GM20431 (cell line): Measurements from ENCODE around the gene RTN4R.
"Not testable (repeated sequence)": the region's sequence is repeated elsewhere in the genome, so short reads cannot be mapped to it uniquely, and the experiment has no call there.

Experiments used
- in situ Hi-C: fragments of 300-500 bp; cut with MseI, MboI; formaldehyde crosslinking; loops from one replicate; pipeline ENCODE4 v1.15.0; 2020; ENCODE audit warnings: low sequenced_read_pairs; ENCODE audit not compliant: unreplicated experiment

RTN4R gene

DNA sequence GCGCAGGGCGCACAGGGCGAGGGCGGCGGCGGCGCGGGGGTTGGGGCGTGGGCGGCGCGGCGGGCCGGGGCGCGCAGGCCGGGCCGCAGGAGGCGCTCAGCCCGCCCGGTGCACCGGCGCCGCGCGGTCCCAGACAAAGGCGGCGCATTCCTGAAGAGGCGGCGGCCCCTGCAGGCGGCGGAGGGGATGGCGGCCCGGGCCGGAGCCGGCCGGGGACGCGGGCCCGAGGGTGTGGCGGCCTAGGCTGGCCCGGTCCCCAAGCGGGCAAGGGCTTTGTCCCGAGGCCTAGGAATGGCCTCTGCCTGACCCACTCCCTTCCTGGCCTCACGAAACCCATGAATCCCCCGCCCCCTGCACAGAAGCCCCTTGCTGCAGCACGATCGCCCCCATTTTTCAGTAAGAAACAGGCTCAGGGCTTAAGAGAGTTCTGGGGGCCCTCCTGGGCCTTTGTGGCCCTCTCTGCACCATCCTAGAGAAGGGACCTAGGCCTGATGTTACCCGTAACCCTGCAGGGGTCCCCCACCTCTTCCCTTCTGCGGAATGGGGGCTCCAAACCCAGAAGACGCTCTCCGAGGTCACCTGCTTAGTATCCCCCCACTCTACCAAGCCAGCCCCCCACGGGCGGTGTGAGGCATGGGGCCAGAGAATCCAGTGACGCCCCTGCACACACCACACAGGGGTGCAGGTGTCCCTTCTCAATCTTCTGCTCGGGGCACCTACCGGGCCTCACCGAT, at the start of gene RTN4R:
TSS of gene RTN4R (minus strand) at position 40 of the 734 bp plus-strand sequence. CDS start 226 bp downstream, outside the sequence.
- in situ Hi-C loops = no loop called here

DNA sequence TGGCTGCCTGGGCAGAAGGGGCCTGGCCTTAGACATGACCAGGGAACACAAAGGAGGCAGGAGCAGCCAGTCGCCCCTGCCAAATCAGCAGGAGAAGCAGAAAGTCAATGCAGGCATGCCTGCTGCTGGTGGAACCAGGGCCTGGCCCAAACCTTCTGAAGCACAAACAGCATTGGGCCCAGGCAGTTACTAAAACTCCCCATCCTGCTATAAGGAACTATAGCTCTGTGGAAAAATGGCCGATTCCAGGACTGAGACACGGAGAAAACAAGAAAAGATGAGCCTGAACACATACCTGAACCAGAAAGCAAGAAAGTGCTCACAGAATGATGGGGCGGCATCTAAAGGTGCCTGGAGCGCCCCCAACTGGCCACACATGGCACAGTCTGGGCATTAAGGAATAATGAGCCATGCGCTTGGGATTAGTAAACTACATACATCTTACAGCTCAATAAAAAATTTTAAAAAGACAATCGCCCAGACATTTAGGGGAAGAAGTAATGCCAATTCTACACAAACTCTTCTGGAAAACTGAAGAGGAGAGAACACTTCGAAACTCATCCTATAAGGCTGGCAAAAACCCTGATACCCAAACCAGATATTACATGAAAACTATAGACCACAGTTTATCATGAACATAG, 49.4 kb upstream of the RTN4R start:
- in situ Hi-C loops = not testable (repeated sequence)

DNA sequence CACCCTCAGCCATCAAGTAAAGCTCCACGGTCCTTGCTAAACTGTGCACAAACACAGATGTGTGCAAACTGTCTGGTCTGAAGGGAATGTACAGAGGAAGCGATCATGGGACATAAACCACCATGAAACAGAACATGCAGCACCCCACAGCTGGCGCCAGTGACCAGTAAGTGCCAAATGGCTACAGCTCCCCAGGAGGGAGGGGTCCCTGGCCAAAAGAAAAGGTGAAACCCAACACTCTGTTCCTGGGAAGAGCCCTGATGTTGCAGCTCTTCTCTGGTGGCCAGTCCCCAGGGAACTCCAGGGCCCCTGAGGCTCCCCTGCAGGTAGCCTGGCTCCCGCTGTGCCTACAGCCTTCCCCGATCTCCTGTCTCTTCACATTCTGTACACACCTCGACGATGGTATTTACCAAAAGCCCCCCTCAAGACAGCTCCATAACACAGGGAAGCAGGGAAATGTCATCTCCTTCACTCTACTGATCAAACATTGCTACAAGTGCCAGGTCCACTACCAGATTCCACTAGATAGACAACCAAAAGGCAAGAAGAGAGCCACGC, 48.8 kb upstream of the RTN4R start:
- in situ Hi-C loops = no loop called here

DNA sequence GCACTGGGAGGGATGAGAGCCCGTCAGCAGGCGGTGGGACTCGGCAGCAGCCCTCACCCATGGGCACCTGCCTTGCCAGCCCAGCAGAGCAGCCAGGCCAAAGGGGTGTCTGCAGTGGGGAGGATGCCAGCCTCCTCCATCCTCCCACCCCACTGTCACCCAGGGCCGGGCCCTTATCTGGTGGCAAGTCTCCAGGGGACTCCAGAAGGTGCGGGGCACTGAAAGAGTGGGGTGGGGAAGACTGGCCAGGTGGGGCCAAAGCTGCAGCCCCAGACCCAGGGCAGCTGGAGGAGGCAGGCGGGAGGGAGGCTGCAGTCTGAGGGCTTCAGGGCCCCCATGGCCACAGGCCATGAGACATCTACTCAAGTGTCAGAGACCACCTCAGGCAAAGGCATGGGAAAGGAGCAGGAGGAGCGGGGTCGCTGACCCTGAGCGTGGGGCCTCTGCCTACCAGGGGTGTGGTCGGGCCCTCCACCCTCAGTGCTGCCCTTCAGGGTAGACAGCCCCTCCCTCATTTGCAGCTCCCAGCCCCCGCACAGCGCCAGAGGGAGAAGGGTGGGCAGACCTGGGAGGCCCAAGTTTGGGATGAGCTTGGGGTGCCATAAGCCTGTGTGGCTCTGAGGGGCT, 48.2 kb upstream of the RTN4R start:
- in situ Hi-C loops = no loop called here

DNA sequence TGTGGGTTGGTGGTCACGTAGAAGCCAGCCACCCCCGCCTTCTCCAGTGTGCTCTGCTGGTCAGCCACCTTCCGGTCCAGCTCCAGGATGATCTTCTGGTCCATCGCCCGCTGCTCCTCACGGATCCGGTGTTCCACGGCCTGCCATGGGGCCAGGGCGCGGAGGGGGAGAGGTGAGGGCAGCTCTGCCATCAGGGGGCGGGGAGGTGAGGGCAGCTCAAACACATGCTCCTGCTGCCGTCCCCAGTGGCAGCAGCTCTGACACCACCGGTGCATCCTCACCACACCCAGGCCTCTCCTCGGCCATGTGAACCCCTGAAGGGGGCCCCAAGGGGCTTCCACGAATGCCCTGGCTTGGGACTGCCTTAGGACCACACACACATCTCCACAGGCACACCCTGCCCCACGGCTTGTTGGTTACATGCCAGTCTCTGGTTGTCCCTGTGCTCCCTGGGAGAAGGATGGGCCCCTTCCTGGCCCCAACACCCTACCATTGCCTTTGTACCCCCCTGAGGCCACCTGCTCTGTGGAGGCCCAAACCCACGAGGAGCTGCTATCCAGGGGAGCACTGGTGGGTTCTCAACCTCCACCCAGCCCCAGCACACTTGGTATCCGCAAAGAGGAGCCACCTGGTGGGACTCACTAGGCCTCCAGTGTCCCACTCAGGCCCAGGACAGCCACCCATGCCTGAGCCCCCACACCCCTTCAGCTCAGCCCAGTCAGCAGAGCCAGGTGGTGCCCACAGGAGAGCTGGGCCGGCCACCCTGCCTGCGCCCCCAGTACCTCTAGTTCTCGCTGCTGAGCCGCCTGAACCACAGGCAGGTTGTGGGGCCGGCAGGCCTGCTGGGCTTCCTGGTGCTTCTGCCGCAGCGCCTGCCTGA, 47.5 kb upstream of the RTN4R start:
- in situ Hi-C loops = no loop called here

DNA sequence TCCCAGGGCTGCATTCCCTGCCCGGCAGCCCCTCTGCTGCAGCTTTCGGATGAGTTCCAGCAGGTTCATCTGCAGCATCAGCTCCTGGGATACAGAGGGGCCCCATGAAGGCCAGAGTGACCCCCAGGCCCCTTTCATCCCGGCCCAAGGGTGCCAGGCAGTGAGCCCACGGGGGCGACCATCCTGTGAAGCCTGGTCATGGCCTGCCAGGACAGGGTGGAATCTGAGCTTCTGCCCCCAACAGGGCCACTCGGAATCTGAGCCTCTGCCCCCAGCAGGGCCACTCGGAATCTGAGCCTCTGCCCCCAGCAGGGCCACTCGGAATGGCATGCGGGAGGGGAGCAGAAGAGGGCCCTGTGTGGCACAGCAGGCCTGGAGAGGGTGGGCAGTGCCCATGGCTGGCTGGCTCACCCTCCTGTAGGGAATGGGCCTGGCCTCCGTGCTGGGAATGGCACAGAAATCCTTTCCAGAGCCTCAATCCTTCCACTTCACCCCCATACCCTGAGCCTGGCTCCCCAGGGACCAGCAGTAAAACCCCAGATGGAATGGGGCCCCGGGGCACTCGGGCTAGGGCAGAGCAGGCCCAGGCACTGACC, 46.7 kb upstream of the RTN4R start:
- in situ Hi-C loops = not testable (repeated sequence)

GRCh38 chr22:20314206-20314605, 46.1 kb upstream of the RTN4R start:
- in situ Hi-C loops = not testable (repeated sequence)

DNA sequence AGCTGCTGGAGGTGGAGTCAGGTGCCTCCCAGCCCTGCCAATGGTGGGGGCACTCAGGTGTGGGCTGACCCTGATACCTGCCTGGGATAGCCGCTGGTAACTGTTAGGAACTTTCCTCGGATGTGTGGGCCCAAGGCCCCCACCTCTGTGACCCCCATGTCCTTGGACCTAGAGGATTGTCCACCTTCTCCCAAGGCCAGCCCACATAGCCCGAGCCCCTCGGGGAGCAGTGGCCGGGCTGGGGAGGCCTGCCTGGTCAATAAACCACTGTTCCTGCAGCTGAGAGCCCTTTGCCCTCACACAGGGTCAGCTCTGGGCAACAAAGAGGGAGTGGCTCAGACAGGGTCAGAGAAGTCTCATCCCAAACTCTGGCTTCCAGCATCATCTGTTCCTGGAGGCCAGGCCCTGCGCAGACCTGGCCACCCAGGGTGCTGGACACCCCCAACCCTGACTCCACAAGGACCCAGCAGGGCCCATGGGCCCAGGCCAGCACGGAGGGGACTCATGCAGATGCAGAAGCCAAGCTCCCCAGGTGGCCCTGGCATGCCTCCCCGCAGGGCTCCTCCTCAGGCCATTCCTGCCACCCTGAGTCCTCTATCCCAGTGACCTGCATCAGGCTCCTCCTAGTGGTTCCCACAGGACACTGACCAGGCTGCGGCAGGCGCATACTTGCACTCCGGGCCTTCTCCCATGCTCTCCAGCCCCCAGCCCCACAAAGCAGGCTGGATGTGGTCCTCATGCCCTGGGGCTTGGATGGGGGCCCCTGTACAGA, 45.4 kb upstream of the RTN4R start:
- in situ Hi-C loops = not testable (repeated sequence)

DNA sequence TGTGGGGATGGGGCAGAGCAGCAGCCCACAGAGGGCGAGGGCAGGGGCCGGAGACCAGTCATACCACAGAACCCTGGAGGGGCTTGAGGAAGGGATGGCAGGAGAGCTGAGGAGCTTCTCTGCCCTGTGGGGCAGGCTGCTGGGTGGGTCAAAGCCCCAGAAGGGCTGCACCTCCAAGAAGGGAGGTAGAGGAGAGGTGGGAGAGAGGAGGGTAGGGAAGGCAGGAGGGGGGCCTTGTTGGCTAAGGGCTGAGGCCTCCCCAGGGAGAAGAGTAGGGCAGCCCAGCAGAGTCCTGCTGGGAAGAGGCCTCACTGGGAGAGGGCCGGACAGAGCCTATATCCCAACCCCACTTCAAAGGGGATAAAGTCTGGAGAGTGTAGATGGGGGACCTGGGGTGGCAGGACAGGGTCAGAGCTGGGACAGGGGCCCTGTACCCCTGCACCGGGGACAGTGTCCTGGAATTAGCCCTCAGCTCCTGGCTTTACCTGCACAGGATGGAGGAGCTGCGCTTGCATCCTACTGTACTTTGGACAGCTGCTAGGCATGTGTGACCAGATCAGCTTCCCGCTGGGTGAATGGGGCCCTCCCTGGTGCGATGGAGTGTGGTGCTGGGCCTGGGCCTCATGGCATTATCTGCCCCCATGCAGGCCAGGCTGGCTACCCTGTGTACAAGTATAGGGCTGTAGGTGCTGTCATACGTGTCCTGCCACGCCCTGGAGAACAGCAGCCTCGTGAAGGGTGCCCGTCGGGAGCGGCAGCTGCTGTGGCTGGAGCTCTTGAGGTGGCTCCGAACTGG, 44.5 kb upstream of the RTN4R start:
- in situ Hi-C loops = no loop called here

DNA sequence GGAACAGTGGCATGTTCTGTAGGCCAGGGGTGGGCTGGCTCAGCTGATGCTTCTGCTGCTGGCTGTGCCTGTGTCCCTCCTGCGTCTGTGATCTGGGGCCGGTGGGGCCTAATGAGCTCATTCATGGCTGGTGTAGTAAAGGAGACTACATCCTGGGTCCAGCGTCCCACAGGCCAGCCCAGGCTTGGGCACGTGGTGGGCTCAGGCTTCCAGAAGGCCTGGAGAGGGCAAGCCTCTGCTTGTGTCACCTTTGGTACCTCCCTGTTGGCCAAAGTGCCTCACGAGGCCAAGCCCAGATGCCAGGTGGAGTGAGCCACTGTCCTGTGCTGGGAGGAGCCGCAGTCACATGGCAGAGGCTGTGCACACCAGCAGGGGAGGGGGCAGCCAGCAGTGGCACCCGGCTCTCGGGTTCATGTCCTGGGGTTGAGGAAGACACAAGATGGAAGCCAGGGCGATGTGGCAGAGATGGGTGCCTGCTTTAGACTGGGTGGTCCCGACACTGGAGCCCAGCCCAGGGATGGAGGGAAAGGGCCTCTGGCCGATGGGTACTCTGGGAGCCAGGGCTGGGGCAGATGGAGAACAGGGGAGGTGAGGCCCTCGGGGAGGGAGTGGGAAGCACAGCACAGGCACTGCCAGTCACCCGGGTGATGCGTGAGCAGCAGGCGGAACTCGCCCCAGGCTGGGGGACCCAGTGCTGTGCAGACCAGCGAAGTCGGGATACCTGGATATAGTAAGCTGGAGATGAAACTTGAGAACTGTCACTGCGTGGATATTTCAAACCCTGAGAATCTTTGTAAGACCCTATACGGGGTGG, 43.3 kb upstream of the RTN4R start:
- in situ Hi-C loops = not testable (repeated sequence)

GRCh38 chr22:20310773-20311172, 42.7 kb upstream of the RTN4R start:
- in situ Hi-C loops = not testable (repeated sequence)

GRCh38 chr22:20310180-20310579, 42.1 kb upstream of the RTN4R start:
- in situ Hi-C loops = not testable (repeated sequence)

- in situ Hi-C loops = not testable (repeated sequence)
These were observed 40.9 kb upstream of the RTN4R start for GRCh38 chr22:20308806-20309650.

GRCh38 chr22:20307448-20308447, 39.6 kb upstream of the RTN4R start:
- in situ Hi-C loops = not testable (repeated sequence)
